Naive thymus-derived CD8-positive, alpha-beta T cell (primary cell): Measurements from ENCODE around the gene SESN1. TPM values are rescaled to one million over a fixed set of nuclear protein-coding genes. Genes with fewer than 3 reads are reported as not detected.

Experiments
- ATAC-seq, 2 donors: fragments of 150-1000 bp; cut with Tn5 transposase in 1 of 2; sonication (Bioruptor Pico), chemical (Tn5 transposase) in 1 of 2; 1 replicate in 1 of 2; 2 replicates in 1 of 2; pipeline ENCODE4 v1.10.0; 2021; ENCODE audit warnings: mild to moderate bottlenecking in 2 of 2, moderate library complexity in 2 of 2
- POLR2A ChIA-PET: fragments of 350-600 bp; sonication (Branson Sonifier 250); formaldehyde crosslinking; loops from one replicate; lab custom pipeline; 2021; ENCODE audit warnings: antibody characterized with exemption; lab: Charles Lee
- DNase-seq, 10 donors: peaks; one replicate each; pipeline versions ENCODE4 v3.0.0 to v3.0.0-alpha.2; 2020 to 2022
- H3K27ac Mint-ChIP-seq, 10 donors: one replicate each; pipeline ENCODE4 v1.8.0; 2020 to 2022; ENCODE audit warnings: mild to moderate bottlenecking in 10 of 10, mixed read lengths in 10 of 10, moderate library complexity in 4 of 10, inconsistent platforms in 1 of 10
- H3K27me3 Mint-ChIP-seq, 5 donors: one replicate each; pipeline ENCODE4 v1.8.0; 2021 to 2022; ENCODE audit warnings: mixed read lengths in 5 of 5
- H3K36me3 Mint-ChIP-seq, 3 donors: one replicate each; pipeline ENCODE4 v1.8.0; 2020 to 2022; ENCODE audit warnings: mixed read lengths in 3 of 3, mild to moderate bottlenecking in 2 of 3, inconsistent platforms in 1 of 3
- H3K4me1 Mint-ChIP-seq, 4 donors: one replicate each; pipeline ENCODE4 v1.8.0; 2021 to 2022; ENCODE audit warnings: mixed read lengths in 4 of 4
- H3K4me3 Mint-ChIP-seq, 10 donors: one replicate each; pipeline ENCODE4 v1.8.0; 2020 to 2022; ENCODE audit warnings: mild to moderate bottlenecking in 10 of 10, mixed read lengths in 10 of 10, moderate library complexity in 6 of 10, inconsistent platforms in 1 of 10
- H3K9me3 Mint-ChIP-seq, 9 donors: one replicate each; pipeline ENCODE4 v1.8.0; 2020 to 2022; ENCODE audit warnings: mixed read lengths in 9 of 9, mild to moderate bottlenecking in 3 of 9, inconsistent platforms in 1 of 9, moderate library complexity in 1 of 9
- polyA plus RNA-seq, 3 donors: library from polyadenylated mRNA; unstranded; fragments of 300-500 nt; fragmentation: Illumina TruSeq; gene quantifications; one replicate each; pipeline ENCODE4 v1.2.3, GENCODE V29; 2021
- total RNA-seq, 8 experiments: library from RNA in 2 of 8; stranded (reverse) in 2 of 8; gene quantifications; one replicate each; pipeline ENCODE4 v1.2.3 and lab custom pipeline; 2021 to 2026

The SESN1 gene
- total and polyA plus RNA-seq, 5 experiments from 2014 or later: 10.0 to 38.3 (median 21.4) TPM

DNA sequence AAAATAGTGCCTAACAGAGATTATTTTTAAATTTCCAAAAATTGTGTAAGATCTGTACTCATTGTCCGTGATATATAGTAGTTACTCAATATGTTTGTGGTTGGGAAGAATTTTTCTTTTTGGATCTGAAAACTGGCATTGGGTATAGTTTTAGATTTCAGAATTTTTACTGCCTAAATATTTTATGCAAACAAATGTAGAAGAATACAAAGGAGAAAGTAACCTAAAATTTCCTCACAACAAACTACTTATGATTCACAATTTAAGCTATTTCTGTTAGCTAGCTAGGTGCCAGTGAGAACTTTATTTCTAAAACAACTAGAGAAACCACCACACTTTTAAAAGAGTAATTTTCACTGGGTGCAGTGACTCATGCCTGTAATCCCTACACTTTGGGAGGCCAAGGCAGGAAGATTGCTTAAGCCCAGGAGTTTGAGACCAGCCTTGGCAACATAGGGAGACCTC is 38.8 kb downstream of the SESN1 start:
- H3K4me1 Mint-ChIP-seq: peaks cover 11 to 48% (median 31%) of the 10 kb centered on the region in 4 donors
- H3K4me3 Mint-ChIP-seq: no peak overlapping the region

DNA sequence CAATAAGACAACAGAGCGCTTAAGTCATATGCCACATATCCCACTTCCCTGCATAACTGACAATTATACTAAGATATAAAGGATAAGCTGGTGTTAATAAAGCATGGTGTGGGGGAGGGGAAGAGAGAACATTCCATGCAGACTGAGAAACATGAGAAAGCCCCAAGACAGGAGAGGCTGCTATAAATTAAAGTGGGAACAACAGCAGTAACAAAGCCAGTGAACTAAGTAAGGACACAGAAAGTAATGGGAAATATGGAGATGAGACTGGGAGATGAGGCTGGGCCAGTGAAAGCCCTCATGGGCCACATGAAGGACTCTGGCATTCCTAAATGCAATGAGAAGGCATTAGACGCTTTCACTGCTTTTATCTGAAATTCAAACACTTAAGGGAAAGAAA is 41.3 kb downstream of the SESN1 start:
- no peak overlapping the region for H3K27ac Mint-ChIP-seq
- no peak overlapping the region for H3K4me3 Mint-ChIP-seq
- H3K27me3 Mint-ChIP-seq: no peaks in the 10 kb centered on the region
- DNase-seq (no peak), ATAC-seq (no peak)
- POLR2A ChIA-PET: interaction anchor here (1.4 kb wide), 1 partner anchor 14 kb away, joined by 3 read pairs; no protein-coding TSS in a partner anchor
- H3K9me3 Mint-ChIP-seq: peaks cover 0 to 4% (median 0%) of the 10 kb centered on the region in 9 donors
- H3K4me1 Mint-ChIP-seq: peaks cover 10 to 46% (median 24%) of the 10 kb centered on the region in 4 donors
- peaks cover 0 to 7% (median 5%) of the 10 kb centered on the region in 3 donors for H3K36me3 Mint-ChIP-seq

More for the DNA sequence above, 38.8 kb downstream of the SESN1 start:
- DNase-seq (no peak), ATAC-seq (no peak)
- no peak overlapping the region for H3K27ac Mint-ChIP-seq
- POLR2A ChIA-PET: no interaction called here
- H3K36me3 Mint-ChIP-seq: peaks cover 0 to 3% (median 2%) of the 10 kb centered on the region in 3 donors
- H3K27me3 Mint-ChIP-seq: no peaks in the 10 kb centered on the region
- H3K9me3 Mint-ChIP-seq: no peaks in the 10 kb centered on the region

DNA sequence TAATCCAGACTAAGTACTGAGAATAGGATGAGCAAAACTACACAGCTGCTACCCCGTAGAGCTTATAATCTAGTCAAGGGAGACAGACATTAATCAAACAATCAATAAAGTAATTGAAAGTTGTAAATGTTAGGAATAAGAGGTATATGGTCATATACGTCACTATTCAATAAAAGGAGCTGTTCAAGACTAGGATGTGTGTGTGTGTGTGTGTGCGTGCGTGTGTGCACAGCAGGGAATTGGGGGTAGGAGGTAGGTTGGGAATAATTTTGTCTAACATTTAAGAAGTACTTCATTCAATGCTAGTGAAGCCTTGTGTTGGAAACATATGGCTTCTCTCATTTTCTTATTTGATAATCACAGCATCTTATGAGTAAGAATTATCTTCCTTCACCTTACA is 41.8 kb downstream of the SESN1 start:
- no peak overlapping the region for H3K4me3 Mint-ChIP-seq
- ATAC-seq (no peak), DNase-seq (no peak)
- H3K27me3 Mint-ChIP-seq: no peaks in the 10 kb centered on the region
- peaks cover 0 to 7% (median 5%) of the 10 kb centered on the region in 3 donors for H3K36me3 Mint-ChIP-seq
- peaks cover 10 to 49% (median 26%) of the 10 kb centered on the region in 4 donors for H3K4me1 Mint-ChIP-seq
- peaks cover 0 to 4% (median 0%) of the 10 kb centered on the region in 9 donors for H3K9me3 Mint-ChIP-seq
- H3K27ac Mint-ChIP-seq: no peak overlapping the region
- POLR2A ChIA-PET: interaction anchor here (1.4 kb wide), 1 partner anchor 14 kb away, joined by 3 read pairs; no protein-coding TSS in a partner anchor

DNA sequence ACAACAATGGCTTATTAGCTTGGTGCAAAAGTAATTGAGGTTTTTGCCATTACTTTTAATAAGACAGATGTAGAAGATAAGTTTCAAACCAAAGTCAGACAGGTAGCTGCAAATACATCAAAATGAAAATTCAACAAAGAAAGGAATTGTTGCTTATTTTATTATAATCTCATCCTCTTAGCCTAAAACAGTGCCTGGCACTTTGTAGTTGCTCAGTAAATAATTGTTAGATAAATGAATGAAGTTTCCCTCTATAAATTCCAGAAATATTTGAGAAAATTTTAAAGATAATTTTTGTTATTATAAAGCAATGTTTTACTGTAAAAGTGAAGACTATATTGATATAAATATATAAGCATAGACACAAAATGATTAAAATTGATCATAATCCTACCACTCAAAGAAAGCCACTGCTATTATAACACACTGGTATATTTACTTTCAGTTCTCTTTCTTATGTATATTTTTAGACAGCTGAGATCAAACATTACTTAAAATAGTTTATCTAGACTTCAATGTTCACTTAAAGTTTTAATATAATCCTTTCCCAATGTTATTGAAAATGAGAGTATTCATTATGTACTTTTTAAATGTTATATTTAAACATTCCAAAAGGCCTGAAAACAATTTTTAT is 42.5 kb downstream of the SESN1 start:
- Mint-ChIP-seq H3K27me3 (no peaks in the 10 kb centered on the region), H3K4me3 (no peak overlapping the region), H3K9me3 (peaks cover 0 to 4% (median 0%) of the 10 kb centered on the region in 9 donors), H3K4me1 (peaks cover 10 to 46% (median 26%) of the 10 kb centered on the region in 4 donors), H3K36me3 (peaks cover 0 to 7% (median 5%) of the 10 kb centered on the region in 3 donors), H3K27ac (peak overlapping the region in 1 of 10 donors; percentile 9)
- ATAC-seq (no peak), DNase-seq (no peak)
- POLR2A ChIA-PET: no interaction called here

DNA sequence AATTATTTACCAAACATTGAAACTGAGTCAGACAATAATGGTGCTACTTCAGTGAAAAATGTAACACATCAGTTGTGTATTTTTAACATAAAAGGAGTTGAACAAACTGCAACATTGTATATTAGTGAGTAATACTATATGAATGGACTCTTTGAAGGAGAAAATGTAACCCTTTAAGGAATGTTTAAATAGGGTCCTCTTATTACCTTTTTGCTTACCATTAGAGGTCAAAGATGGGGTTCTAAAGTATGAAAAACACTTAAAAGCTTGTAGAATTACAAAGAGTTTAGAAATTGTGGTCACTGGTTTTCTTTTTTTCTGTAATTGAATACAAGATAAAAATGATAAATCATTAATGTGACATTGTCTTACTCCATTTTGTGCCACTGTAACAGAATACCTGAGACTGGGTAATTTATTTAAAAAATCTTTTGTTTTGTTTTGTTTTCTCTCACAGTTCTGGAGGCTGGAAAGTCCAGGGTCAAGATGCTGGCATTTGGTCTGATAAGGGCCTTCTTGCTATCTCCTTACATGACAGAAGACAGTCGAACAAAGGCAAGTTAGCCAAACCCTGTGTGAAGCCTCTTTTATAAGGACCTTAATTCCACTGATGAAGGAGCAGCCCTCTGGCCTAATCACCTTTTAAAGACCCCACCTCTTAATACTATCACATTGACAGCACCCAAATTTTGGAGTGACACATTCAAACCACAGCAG is 43.2 kb downstream of the SESN1 start:
- peaks cover 0 to 4% (median 0%) of the 10 kb centered on the region in 9 donors for H3K9me3 Mint-ChIP-seq
- POLR2A ChIA-PET: interaction anchor here (1.5 kb wide), 1 partner anchor 9 kb away, joined by 5 read pairs; no protein-coding TSS in a partner anchor
- ATAC-seq (no peak), DNase-seq (no peak)
- peak overlapping the region in 1 of 10 donors; percentile 9 for H3K27ac Mint-ChIP-seq
- peaks cover 9 to 45% (median 21%) of the 10 kb centered on the region in 4 donors for H3K4me1 Mint-ChIP-seq
- H3K27me3 Mint-ChIP-seq: no peaks in the 10 kb centered on the region
- H3K4me3 Mint-ChIP-seq: no peak overlapping the region
- peaks cover 0 to 7% (median 5%) of the 10 kb centered on the region in 3 donors for H3K36me3 Mint-ChIP-seq

DNA sequence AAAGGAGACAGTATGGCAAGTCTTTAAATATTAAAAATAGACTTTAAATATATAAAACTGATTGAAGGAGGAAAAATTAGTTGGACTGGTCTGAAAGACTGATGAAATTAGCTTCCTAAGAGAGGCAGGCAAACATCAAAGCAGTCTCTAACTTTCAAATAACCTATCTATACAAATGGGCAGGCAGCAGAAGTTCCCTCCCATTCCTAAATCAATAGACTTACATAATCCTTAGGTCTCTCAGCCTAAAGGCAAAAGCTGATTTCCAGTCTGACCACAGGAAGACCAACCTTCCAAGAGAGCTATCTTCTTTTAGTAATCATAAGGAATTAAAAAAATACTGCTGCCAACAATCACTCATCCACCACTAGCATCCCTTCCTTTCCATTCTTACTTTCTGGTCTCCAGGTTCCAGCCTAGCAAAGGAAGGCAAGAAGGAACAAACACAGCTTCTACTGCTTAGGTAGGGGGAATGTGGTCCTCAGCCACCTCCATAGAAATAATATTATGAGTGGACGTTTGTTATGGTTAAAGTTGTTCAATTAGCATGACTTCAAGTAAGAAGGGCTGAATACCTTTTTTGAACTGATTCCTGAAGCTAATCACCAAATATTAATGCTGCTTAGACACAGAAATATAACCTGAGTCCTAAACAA is 44.1 kb downstream of the SESN1 start:
- no peak for DNase-seq
- no peak for ATAC-seq
- H3K4me3 Mint-ChIP-seq: no peak overlapping the region
- POLR2A ChIA-PET: interaction anchor here (1.5 kb wide), 1 partner anchor 9 kb away, joined by 5 read pairs; no protein-coding TSS in a partner anchor
- H3K4me1 Mint-ChIP-seq: peaks cover 9 to 45% (median 22%) of the 10 kb centered on the region in 4 donors
- no peak overlapping the region for H3K27ac Mint-ChIP-seq
- H3K36me3 Mint-ChIP-seq: peaks cover 0 to 6% (median 5%) of the 10 kb centered on the region in 3 donors
- H3K9me3 Mint-ChIP-seq: peaks cover 0 to 4% (median 0%) of the 10 kb centered on the region in 9 donors
- H3K27me3 Mint-ChIP-seq: no peaks in the 10 kb centered on the region

DNA sequence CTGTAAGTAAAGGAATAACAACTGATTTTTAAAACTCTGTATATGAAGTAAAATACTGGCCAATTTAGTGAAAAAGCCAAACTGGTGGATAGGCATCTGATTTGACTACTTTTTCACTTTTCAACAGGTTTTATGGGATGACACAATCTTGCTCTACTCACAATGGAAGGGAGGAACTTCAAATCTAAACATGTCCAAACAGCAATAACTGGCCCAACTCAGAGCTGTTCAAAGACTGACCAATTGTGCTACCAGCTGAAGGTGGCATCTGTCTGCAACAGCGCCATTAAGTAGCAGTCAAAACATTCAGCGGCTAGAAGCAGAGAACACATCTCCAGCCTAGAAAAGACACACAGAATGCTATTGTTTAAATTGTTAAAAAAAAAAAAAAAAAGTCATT is 44.6 kb downstream of the SESN1 start:
- Mint-ChIP-seq H3K27ac (peak overlapping the region in 3 of 10 donors; percentile 15 to 54 (median 54)), H3K4me1 (peaks cover 7 to 47% (median 25%) of the 10 kb centered on the region in 4 donors), H3K36me3 (peaks cover 0 to 6% (median 2%) of the 10 kb centered on the region in 3 donors), H3K4me3 (no peak overlapping the region), H3K9me3 (peaks cover 0 to 4% (median 0%) of the 10 kb centered on the region in 9 donors), H3K27me3 (no peaks in the 10 kb centered on the region)
- ATAC-seq (no peak), DNase-seq (no peak)
- POLR2A ChIA-PET: interaction anchor here (1.5 kb wide), 1 partner anchor 10 kb away, joined by 5 read pairs; no protein-coding TSS in a partner anchor

DNA sequence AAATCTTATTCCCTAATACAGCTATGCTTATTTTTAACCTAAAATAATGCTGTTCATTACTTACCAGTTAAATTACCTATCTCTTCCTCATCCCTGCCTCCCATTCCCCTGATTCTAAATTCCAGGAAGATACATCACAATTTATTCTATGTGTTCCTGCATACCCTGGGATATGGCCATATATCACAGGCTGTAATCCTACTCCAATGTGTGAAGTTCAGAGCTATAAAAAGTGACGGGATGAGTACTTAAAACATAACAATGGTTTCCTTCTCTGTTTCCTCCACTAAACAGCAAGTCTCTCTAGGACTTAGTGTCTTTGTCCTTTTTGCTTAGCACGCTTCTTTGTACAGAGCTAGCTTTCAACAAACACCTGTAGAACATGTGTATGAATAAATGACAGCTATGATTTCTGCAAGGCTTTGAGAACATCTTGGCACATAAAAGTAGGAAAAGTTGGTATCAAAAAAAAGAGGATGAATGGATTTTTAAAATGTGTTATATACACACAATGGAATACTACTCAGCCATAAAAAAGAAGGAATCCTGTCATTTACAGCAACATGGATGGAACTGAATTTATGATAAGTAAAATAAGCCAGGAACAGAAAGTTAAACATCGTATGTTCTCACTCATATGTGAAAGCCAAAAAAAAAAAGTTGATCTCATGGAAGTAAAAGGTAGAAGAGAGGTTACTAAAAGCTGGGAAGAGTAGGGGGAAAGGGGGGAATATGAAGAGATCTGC is 45.8 kb downstream of the SESN1 start:
- ATAC-seq (no peak), DNase-seq (no peak)
- H3K36me3 Mint-ChIP-seq: peaks cover 0 to 6% (median 2%) of the 10 kb centered on the region in 3 donors
- H3K9me3 Mint-ChIP-seq: peaks cover 0 to 4% (median 0%) of the 10 kb centered on the region in 9 donors
- H3K27ac Mint-ChIP-seq: peak overlapping the region in 7 of 10 donors; percentile 27 to 80 (median 58)
- no peak overlapping the region for H3K4me3 Mint-ChIP-seq
- H3K4me1 Mint-ChIP-seq: peaks cover 7 to 47% (median 26%) of the 10 kb centered on the region in 4 donors
- POLR2A ChIA-PET: no interaction called here
- no peaks in the 10 kb centered on the region for H3K27me3 Mint-ChIP-seq

DNA sequence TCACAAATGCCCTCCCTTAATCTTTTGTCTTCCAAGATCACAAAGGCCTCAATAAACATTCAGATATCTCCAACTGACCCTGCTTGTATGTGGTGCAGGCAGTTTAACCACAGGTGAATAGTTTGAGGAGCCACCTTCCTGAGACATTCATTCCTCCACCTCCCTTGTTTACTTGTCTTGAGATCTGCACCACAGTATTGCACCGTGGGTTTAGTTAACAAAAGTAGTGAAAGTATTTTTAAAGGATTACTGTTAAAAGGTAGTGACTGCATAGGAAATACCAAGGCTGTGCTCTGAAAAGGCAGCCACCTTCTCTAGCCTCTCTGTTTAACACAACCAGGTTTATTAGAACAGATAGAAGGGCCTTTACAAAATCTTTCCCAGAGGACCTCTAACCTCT is 46.5 kb downstream of the SESN1 start:
- POLR2A ChIA-PET: no interaction called here
- H3K9me3 Mint-ChIP-seq: peaks cover 0 to 10% (median 0%) of the 10 kb centered on the region in 9 donors
- H3K27me3 Mint-ChIP-seq: no peaks in the 10 kb centered on the region
- H3K27ac Mint-ChIP-seq: peak overlapping the region in 6 of 10 donors; percentile 47 to 90 (median 66)
- H3K36me3 Mint-ChIP-seq: peaks cover 0 to 6% (median 2%) of the 10 kb centered on the region in 3 donors
- ATAC-seq (no peak), DNase-seq (no peak)
- H3K4me1 Mint-ChIP-seq: peaks cover 5 to 43% (median 24%) of the 10 kb centered on the region in 4 donors
- no peak overlapping the region for H3K4me3 Mint-ChIP-seq

DNA sequence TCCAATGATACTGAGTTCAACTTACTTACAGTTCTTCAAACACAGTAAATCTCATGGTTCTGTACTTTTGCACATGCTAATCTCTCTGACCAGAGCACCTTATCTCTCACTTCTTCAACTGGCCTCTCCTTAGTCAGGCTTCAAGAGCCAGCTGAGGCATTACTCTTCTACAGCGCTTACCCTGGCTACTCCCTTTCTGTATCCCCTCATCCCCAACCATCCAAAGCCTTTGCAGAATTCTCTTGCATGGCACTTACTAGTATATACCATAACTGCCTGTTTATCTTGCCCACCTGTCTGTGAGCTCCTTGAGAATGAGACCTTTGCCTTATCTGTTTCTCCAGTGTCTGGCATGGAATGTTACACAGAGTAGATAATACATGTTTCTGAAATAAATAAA is 49.2 kb downstream of the SESN1 start:
- POLR2A ChIA-PET: interaction anchor here (1.8 kb wide), 1 partner anchor 10 kb away, joined by 7 read pairs; no protein-coding TSS in a partner anchor
- Mint-ChIP-seq H3K27ac (peak overlapping the region in 4 of 10 donors; percentile 0 to 43 (median 12)), H3K36me3 (peaks cover 0 to 14% (median 2%) of the 10 kb centered on the region in 3 donors)

DNA sequence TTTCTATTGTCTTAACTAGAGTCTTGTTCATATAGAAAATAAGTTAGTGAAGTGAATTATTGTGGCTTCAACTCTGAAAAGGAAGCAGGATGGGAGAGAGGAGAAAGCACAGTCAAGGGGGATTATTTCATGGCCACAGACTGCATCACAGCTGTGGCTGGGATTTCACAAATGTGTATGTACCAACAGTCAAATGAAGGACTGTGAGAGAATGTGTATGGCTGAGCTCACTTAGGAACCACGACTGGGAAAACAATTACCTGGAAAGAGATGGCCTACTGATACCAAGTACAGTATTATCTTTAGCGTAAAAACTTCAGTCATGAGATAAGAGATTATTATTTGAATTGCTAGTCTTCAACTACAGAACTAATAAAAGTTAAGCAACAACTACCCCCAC is 54.9 kb downstream of the SESN1 start:
- Mint-ChIP-seq H3K4me1 (peaks cover 4 to 49% (median 36%) of the 10 kb centered on the region in 4 donors), H3K27ac (peak overlapping the region in 3 of 10 donors; percentile 16 to 38 (median 21)), H3K36me3 (peaks cover 0 to 8% (median 0%) of the 10 kb centered on the region in 3 donors), H3K4me3 (no peak overlapping the region), H3K27me3 (no peaks in the 10 kb centered on the region), H3K9me3 (peaks cover 0 to 5% (median 0%) of the 10 kb centered on the region in 9 donors)
- ATAC-seq (no peak), DNase-seq (no peak)
- POLR2A ChIA-PET: interaction anchor here (1.0 kb wide), 1 partner anchor 30 kb away, joined by 3 read pairs; no protein-coding TSS in a partner anchor

More for the DNA sequence above, 49.2 kb downstream of the SESN1 start:
- ATAC-seq (no peak), DNase-seq (no peak)
- no peak overlapping the region for H3K4me3 Mint-ChIP-seq
- no peaks in the 10 kb centered on the region for H3K27me3 Mint-ChIP-seq
- H3K4me1 Mint-ChIP-seq: peaks cover 5 to 22% (median 16%) of the 10 kb centered on the region in 4 donors
- H3K9me3 Mint-ChIP-seq: peaks cover 0 to 10% (median 0%) of the 10 kb centered on the region in 9 donors
